HepG2 (cell line): ENCODE data around the gene ITGB7. TPM values are rescaled to one million over a fixed set of nuclear protein-coding genes. Genes with fewer than 3 reads are reported as not detected.

Source experiments
- CEBPZ ChIP-seq: IDR thresholded peaks from 2 replicates; pipeline ENCODE4 v1.6.1; 2012; ENCODE audit warnings: low read length, improper control_type of control experiment
- PRDM4 ChIP-seq: sonication (generic); formaldehyde crosslinking; IDR thresholded peaks from 2 replicates; pipeline ENCODE4 v1.9.0; 2021; ENCODE audit warnings: missing genetic modification reagents, borderline replicate concordance
- RARG ChIP-seq: sonication (generic); formaldehyde crosslinking; IDR thresholded peaks from 2 replicates; pipeline ENCODE4 v1.4.0; 2020; ENCODE audit warnings: low read depth, mild to moderate bottlenecking, missing genetic modification reagents
- RFX5 ChIP-seq: IDR thresholded peaks from 2 replicates; pipeline ENCODE4 v1.6.1; 2011; ENCODE audit warnings: low read depth, low read length, improper control_type of control experiment
- TARDBP ChIP-seq: sonication (generic); formaldehyde crosslinking; IDR thresholded peaks from 2 replicates; pipeline ENCODE4 v1.8.0; 2022; ENCODE audit warnings: mild to moderate bottlenecking, missing genetic modification reagents
- ZMYM4 ChIP-seq: sonication (generic); formaldehyde crosslinking; IDR thresholded peaks from 2 replicates; pipeline ENCODE4 v1.8.1; 2023; ENCODE audit warnings: mild to moderate bottlenecking, missing genetic modification reagents
- ZNF253 ChIP-seq: sonication (generic); formaldehyde crosslinking; IDR thresholded peaks from 2 replicates; pipeline ENCODE4 v1.8.0; 2022; ENCODE audit warnings: mild to moderate bottlenecking, missing genetic modification reagents, borderline replicate concordance
- ZNF660 ChIP-seq: sonication (generic); formaldehyde crosslinking; IDR thresholded peaks from 2 replicates; pipeline ENCODE4 v1.5.1; 2020; ENCODE audit warnings: mild to moderate bottlenecking, low read depth, missing genetic modification reagents, borderline replicate concordance
- polyA plus RNA-seq, 8 experiments: library from polyadenylated mRNA; depleted of rRNA in 3 of 8; stranded (reverse) in 7 of 8; unstranded in 1 of 8; fragments of >200 nt; fragmentation: Illumina TruSeq in 4 of 8; extraction: Trizol in 4 of 8; gene quantifications; 2 replicates each; pipeline versions ENCODE4 v1.2.1 to v1.2.3, GENCODE V29; 2011 to 2016; ENCODE audit warnings: low read depth in 4 of 8, missing spikeins in 1 of 8, mixed read lengths in 1 of 8; ENCODE audit not compliant: insufficient read depth in 1 of 8
- total RNA-seq, 5 experiments: library from RNA; depleted of rRNA; stranded (reverse); fragments of >200 nt; fragmentation: Illumina TruSeq; extraction: Trizol; gene quantifications; 2 replicates each; pipeline ENCODE4 v1.2.3, GENCODE V29; 2016; ENCODE audit warnings: low read depth in 1 of 5

Gene ITGB7
- total and polyA plus RNA-seq, 2 of the 13 experiments (the other 11 are each of a cell fraction or from before 2014, with no cell fraction given): 0.16 to 0.18 TPM

GRCh38 chr12:53239643-53240258, 32.7 kb upstream of the ITGB7 start (continued):
- TF ChIP-seq CEBPZ (no peak), ZMYM4 (CRISPR knock-in tag) (no peak), ZNF660 (CRISPR knock-in tag) (no peak), RARG (CRISPR knock-in tag) (no peak), PRDM4 (no peak), RFX5 (no peak), ZNF253 (CRISPR knock-in tag) (no peak), TARDBP (CRISPR knock-in tag) (no peak)
